Stomach smooth muscle (tissue), 2 donors: ENCODE results near the gene TBC1D5.

Source experiments
- H3K27ac ChIP-seq: one replicate; pipeline ENCODE4 v1.7.0; 2013; ENCODE audit warnings: mild to moderate bottlenecking, low read length, inconsistent platforms
- H3K27me3 ChIP-seq, 2 donors: one replicate each; pipeline ENCODE4 v1.7.0; 2013; ENCODE audit warnings: low read length in 2 of 2; ENCODE audit not compliant: insufficient read depth in 2 of 2, control insufficient read depth in 1 of 2
- H3K36me3 ChIP-seq, 2 donors: one replicate each; pipeline ENCODE4 v1.7.0; 2013; ENCODE audit warnings: low read length in 2 of 2; ENCODE audit not compliant: control insufficient read depth in 2 of 2, insufficient read depth in 2 of 2
- H3K4me1 ChIP-seq: one replicate; pipeline ENCODE4 v1.7.0; 2013; ENCODE audit warnings: low read length; ENCODE audit not compliant: control insufficient read depth, insufficient read depth
- H3K4me3 ChIP-seq, 2 donors: one replicate each; pipeline ENCODE4 v1.7.0; 2013; ENCODE audit warnings: low read length in 2 of 2
- H3K9ac ChIP-seq, 2 donors: one replicate each; pipeline ENCODE4 v1.7.0; 2013; ENCODE audit warnings: low read length in 2 of 2, mild to moderate bottlenecking in 1 of 2
- H3K9me3 ChIP-seq, 2 donors: one replicate each; pipeline ENCODE4 v1.7.0; 2013; ENCODE audit warnings: low read length in 2 of 2; ENCODE audit not compliant: control insufficient read depth in 2 of 2
- donor health status: healthy.
- donor health status: Pancreatic carcinoma.

The TBC1D5 gene

GRCh38 chr3:17143893-17144664 lies 598.4 kb downstream of the TBC1D5 start:
- Histone ChIP-seq H3K4me1 (no peaks in the 10 kb centered on the region), H3K27ac (no peak overlapping the region), H3K9me3 (peaks cover 0 to 6% of the 10 kb centered on the region in 2 donors), H3K4me3 (no peak overlapping the region), H3K27me3 (no peaks in the 10 kb centered on the region), H3K36me3 (no peaks in the 10 kb centered on the region), H3K9ac (no peak overlapping the region)

- no peaks in the 10 kb centered on the region for H3K36me3 ChIP-seq
- no peaks in the 10 kb centered on the region for H3K27me3 ChIP-seq
- H3K4me3 ChIP-seq = no peak overlapping the region
- H3K27ac ChIP-seq = no peak overlapping the region
- no peak overlapping the region for H3K9ac ChIP-seq
- H3K4me1 ChIP-seq = no peaks in the 10 kb centered on the region
- H3K9me3 ChIP-seq = peaks cover 0 to 10% of the 10 kb centered on the region in 2 donors
Measured at GRCh38 chr3:17142516-17142915, 599.9 kb downstream of the TBC1D5 start.

DNA sequence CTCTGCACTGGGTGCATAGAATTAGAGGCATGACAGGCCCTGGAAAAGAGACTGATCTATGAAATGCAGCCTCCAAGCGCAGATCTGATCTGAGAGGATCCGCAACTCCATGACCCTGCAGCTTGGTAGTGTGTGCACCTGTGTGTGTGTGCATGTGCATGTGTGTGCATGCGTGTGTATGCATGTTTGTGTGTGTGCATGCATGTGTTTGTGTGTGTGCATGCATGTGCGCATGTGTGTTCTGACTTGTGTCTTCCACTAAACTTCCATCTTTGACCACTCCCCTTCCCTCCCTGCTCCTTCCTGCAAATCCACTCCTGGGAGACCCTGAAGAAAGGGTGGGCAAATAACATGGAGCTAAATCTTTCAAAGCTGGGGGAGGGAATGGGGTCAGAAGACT lies 600.7 kb downstream of the TBC1D5 start:
- no peaks in the 10 kb centered on the region for H3K36me3 ChIP-seq
- no peaks in the 10 kb centered on the region for H3K27me3 ChIP-seq
- no peak overlapping the region for H3K4me3 ChIP-seq
- H3K9ac ChIP-seq = no peak overlapping the region
- H3K9me3 ChIP-seq = peaks cover 0 to 10% of the 10 kb centered on the region in 2 donors
- no peak overlapping the region for H3K27ac ChIP-seq
- no peaks in the 10 kb centered on the region for H3K4me1 ChIP-seq

GRCh38 chr3:17140670-17141505 lies 601.5 kb downstream of the TBC1D5 start:
- no peak overlapping the region for H3K4me3 ChIP-seq
- peaks cover 0 to 10% of the 10 kb centered on the region in 2 donors for H3K9me3 ChIP-seq
- H3K27ac ChIP-seq = no peak overlapping the region
- H3K4me1 ChIP-seq = no peaks in the 10 kb centered on the region
- no peak overlapping the region for H3K9ac ChIP-seq
- no peaks in the 10 kb centered on the region for H3K27me3 ChIP-seq
- H3K36me3 ChIP-seq = no peaks in the 10 kb centered on the region

DNA sequence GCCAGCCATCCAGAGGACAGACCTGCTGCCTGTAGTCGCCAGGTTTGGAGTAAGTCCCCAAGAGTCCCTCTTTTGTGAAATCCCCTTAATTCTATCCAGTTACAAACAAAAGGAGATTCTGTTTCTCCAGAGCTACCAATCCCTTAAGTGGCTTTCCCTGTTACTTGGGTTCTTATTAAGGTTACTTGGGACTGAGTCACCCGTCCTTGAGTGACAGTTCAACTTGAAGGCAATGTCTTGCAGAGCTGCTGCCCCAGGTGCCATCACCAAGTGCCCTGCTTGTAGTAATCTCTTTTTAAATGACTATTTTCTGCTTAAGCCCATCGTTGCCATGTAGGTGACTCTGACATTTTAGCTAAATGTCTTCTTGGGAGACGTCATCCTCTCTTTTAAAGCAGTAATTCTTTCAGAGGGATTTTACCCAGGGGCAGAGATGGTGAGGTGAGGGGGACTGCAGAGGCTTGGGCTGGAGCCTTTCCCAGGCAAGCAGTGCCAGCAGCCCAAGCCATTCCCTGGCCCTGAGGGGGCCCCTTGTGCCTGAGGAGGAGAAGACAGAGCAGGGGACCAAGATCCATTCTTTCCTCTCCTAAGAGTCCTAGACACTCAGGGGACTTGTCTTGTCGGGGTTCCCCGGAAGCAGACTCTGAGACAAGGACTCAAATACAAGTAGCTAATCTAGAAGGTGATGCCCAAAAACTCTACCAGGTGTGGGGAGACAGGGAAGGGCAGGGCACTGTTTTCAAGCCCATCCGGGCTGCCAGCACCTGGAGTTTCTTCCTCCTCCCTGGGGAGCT lies 604.0 kb downstream of the TBC1D5 start:
- Histone ChIP-seq H3K9ac (no peak overlapping the region), H3K27ac (no peak overlapping the region)

DNA sequence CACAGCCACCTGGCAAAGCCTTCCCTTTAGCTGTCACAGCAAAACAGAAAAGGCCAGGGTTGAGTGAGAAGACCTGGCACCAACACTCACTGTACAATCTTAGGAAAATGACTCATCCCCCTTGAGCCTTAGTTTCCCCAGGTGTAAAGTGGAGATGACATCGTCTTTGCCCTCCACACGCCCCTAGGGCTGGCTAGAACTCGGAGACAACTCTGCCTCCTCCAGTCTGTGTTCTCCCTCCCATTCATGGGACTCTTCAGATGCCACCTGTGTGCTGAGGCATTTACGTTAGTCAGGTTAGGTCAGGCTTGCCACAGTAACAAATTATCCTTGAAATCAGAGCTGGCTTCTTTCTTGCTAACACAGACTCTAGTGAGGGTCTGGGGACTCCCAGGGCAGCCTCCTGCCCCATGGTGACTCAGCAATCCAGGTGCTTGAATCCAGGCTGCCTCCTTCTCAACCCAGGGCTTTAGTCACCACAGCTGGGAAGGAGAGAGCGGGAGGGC lies 605.1 kb downstream of the TBC1D5 start:
- H3K4me3 ChIP-seq = no peak overlapping the region
- no peaks in the 10 kb centered on the region for H3K4me1 ChIP-seq
- H3K27ac ChIP-seq = no peak overlapping the region
- no peak overlapping the region for H3K9ac ChIP-seq
- H3K36me3 ChIP-seq = no peaks in the 10 kb centered on the region
- no peaks in the 10 kb centered on the region for H3K27me3 ChIP-seq
- peaks cover 0 to 4% of the 10 kb centered on the region in 2 donors for H3K9me3 ChIP-seq

More for the DNA sequence above, 604.0 kb downstream of the TBC1D5 start:
- Histone ChIP-seq H3K9me3 (peaks cover 0 to 7% of the 10 kb centered on the region in 2 donors), H3K27me3 (no peaks in the 10 kb centered on the region), H3K4me3 (no peak overlapping the region), H3K4me1 (no peaks in the 10 kb centered on the region), H3K36me3 (no peaks in the 10 kb centered on the region)

DNA sequence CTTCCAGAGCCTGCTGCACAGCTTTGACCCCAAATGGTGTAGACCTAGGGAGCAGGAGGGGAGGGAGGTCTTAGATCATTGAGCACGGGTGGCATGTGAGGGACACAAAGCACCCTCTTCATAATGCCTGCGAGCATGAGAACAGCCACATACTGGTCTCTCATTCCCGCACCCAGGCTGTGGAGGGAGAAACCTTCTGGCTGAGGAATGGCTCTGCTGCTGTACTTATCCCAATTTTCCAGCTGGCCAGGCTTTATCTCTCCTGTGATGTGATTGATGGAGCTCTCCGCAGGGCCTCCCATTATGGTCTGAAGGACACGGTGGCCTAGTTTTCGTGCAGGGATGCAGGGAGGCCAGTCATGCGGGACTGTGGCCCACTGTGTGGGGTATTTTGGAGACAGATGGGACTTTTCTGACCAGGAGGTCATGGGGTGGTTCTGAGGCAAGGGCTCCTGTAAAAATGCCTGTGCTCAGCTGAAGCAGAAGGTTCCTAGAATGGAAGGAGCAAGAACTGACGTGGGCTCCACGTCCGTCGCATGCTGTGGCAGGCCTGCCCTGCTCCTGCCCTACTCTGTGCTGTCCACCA lies 606.2 kb downstream of the TBC1D5 start:
- H3K9me3 ChIP-seq = peaks cover 0 to 4% of the 10 kb centered on the region in 2 donors
- H3K4me1 ChIP-seq = no peaks in the 10 kb centered on the region
- no peaks in the 10 kb centered on the region for H3K27me3 ChIP-seq
- H3K9ac ChIP-seq = no peak overlapping the region
- H3K27ac ChIP-seq = no peak overlapping the region
- no peaks in the 10 kb centered on the region for H3K36me3 ChIP-seq
- no peak overlapping the region for H3K4me3 ChIP-seq

- Histone ChIP-seq H3K4me3 (no peak overlapping the region), H3K36me3 (no peaks in the 10 kb centered on the region), H3K27me3 (no peaks in the 10 kb centered on the region), H3K9ac (no peak overlapping the region), H3K4me1 (no peaks in the 10 kb centered on the region), H3K9me3 (peaks cover 0 to 4% of the 10 kb centered on the region in 2 donors), H3K27ac (no peak overlapping the region)
Measured at GRCh38 chr3:17135696-17136095, 606.7 kb downstream of the TBC1D5 start.

- Histone ChIP-seq H3K27ac (no peak overlapping the region), H3K36me3 (no peaks in the 10 kb centered on the region), H3K9ac (no peak overlapping the region), H3K27me3 (no peaks in the 10 kb centered on the region), H3K9me3 (peaks cover 0 to 2% of the 10 kb centered on the region in 2 donors), H3K4me3 (no peak overlapping the region), H3K4me1 (no peaks in the 10 kb centered on the region)
Measured at GRCh38 chr3:17133632-17134545, 608.5 kb downstream of the TBC1D5 start.
